GM19463 (cell line): ENCODE measurements around the gene TSG101.

Experiments used
- ATAC-seq: cut with Tn5 transposase; IDR thresholded peaks from one replicate; pipeline ENCODE4 v1.9.1; 2021; ENCODE audit warnings: mild to moderate bottlenecking, moderate library complexity; ENCODE audit not compliant: unreplicated experiment

The TSG101 gene, protein sequence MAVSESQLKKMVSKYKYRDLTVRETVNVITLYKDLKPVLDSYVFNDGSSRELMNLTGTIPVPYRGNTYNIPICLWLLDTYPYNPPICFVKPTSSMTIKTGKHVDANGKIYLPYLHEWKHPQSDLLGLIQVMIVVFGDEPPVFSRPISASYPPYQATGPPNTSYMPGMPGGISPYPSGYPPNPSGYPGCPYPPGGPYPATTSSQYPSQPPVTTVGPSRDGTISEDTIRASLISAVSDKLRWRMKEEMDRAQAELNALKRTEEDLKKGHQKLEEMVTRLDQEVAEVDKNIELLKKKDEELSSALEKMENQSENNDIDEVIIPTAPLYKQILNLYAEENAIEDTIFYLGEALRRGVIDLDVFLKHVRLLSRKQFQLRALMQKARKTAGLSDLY

DNA sequence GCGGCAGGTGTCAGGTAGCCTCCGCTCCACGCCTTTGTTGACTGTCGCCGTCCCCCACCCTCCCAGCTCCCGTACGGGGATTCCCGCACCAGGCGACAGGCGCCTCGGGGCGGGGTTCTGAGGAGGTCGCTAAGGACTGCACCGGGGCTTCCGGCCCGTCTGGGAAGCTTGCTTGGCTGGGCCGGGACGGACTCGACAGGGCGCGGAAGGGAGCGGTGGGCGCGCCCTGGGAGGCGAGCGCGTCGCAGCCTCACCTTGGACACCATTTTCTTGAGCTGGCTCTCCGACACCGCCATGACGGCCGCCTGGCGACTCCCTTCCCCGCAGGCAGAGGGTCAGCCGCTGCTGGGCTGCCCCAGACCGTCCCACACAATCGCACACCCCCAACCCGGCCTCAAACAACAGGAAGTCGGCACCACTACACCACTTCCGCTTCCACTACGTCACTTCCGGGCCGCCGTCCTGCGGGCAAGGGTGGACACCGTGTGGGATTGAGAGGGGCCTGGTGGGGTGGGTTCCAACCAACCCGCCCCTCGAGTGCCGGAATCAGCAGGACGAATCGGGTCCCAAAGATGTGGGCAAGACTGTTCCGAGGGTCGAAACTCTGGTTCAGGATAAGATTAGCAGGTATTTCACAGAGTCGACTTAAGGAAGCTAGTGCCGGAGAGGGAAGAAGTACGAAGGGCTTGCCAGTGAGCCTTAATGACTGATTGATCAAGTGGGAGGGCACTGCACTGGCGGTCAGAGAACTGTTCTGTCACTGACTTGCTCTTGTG lies at the start of gene TSG101:
Gene TSG101 (minus strand): TSS at position 422 of the 776 bp plus-strand sequence. CDS start 126 bp downstream, at position 296.
- ATAC-seq = peak; percentile 94

DNA sequence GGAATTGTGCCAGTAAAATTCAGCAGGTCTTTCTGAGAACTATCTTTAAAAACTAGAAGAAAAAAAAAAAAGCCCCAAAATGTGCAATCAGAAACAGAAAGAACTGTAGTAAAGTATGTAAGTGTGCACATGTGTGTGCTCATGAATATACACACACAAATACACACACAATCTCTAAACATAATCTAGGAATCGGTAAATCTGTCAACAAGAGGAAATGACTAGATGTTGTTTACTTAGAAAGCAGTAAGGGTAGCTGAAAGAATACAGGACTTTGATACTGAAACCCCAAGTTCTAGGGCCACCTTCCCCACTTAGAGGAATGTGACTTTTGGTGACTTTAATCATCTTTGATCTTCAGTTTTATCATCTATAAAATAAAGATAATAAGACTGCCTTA lies 48.6 kb upstream of the TSG101 start:
- no peak for ATAC-seq

- ATAC-seq = no peak
Measured at GRCh38 chr11:18567081-18567480, 40.3 kb upstream of the TSG101 start.

DNA sequence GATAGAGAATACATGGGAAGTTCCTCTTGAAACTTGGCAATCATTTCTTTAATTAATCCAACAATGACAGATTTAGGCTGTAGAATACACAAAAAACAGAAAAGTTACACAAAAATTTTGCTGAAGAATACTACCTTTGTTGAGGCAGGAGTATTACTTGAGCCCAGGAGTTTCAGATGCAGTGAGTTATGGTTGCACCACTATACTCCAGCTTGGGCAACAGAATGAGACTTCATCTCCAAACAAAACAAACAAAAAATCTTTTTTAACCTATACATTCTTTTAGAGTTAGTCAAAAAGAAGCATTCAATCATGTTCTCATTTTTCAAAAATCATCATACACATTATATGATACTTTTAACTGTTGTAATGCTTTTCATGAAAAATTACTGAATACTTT lies 39.7 kb upstream of the TSG101 start:
- ATAC-seq = no peak

DNA sequence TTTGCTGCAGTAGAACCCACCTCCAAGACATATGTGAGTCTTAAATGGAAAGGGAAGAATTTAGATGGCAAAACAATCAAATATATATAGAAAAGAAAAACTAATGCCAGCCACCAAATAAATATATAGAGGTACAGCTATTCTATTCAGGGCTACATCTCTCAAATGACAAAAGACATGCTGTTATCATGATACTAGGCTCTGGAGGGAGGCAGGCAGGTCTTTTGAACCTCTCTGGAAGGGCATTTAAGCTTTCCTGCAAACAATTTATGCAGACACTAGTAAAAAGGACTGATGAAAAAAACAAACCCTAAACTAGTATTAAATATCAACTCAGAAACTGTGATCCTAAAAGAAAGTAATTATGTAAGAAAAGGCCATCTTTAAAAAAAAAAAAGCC lies 37.4 kb upstream of the TSG101 start:
- ATAC-seq = no peak

- no peak for ATAC-seq
Measured at GRCh38 chr11:18563090-18563730, 36.5 kb upstream of the TSG101 start.

DNA sequence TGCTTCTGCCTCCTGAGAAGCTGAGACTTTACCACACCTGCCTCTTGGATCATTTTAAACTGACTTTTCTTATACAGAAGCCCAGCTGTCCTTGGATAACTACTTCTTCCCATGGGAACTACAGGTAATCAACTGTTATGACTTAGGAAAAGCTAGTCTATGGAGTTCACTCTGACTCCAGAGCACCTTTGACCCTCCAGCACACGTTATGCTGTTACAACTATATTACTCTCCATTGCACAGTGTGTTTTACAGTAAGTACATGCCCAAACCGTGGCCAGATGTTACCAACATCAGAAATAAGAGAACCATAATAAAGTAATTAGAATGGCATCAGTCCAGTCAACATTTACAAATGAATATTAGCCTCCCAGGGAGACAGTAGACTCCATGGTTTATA lies 21.3 kb upstream of the TSG101 start:
- no peak for ATAC-seq

GRCh38 chr11:18540207-18541009 lies 13.7 kb upstream of the TSG101 start:
- ATAC-seq = no peak

- no peak for ATAC-seq
Measured at GRCh38 chr11:18536209-18536608, 9.5 kb upstream of the TSG101 start.

GRCh38 chr11:18534245-18534644 lies 7.5 kb upstream of the TSG101 start:
- ATAC-seq = no peak

GRCh38 chr11:18533365-18533764 lies 6.6 kb upstream of the TSG101 start:
- ATAC-seq = no peak

GRCh38 chr11:18527512-18527911 lies 770 bp upstream of the TSG101 start:
- no peak for ATAC-seq

DNA sequence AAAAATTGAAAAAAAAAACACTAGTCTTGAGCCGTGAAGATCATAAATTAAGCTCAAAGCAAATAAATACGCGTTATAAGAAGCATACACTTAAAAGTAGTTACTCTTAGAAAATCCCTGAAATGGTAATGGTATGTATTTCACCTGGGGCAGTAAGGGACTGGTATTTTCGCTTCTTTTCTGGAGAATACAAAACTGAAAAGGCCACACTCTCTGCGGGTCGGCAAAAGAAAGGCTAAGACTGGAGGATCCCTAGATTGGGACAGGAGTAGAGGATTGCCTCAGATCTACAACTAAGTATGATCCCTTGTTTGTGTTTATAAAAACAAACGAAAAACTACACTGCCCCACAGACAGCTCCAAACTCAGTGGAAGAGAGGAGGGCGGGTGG lies 617 bp downstream of the TSG101 start:
- no peak for ATAC-seq

DNA sequence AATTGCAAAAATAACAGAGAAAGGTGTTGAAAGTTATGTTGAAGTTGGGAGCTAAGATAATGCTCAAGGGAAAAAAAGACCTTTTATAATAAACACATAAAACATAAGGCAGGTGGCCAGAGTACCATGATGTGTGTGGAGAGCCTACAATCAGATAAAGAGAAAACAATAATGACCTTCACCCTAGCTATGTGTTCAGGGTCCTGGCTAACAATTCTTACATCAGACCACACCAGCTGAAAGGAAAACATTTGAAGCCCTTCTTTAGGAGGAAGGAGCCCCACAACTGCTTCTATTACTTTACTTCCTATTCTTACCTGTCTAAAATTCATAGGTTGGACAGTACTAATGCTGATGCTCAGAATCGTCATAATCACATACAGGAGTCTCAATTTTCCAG lies 2.5 kb downstream of the TSG101 start:
- no peak for ATAC-seq

DNA sequence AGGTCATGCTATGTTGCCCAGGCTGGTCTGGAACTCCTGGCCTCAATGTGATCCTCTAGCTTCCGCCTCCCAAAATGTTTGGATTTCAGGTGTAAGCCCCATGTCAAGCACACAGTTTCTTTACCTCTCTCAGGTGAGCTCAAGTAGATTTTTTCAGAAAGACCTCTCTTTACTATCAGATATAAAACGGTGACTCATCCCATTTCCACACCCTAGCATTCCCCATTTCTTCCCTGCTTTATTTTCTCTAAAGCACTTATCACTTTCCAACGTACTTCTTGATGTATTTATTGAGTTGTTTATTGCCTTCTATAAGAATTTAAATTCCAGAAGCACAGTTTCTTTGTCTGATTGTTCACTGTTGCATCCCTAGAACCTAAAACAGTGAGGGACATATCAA lies 3.7 kb downstream of the TSG101 start:
- ATAC-seq = no peak

GRCh38 chr11:18522388-18522787 lies 4.4 kb downstream of the TSG101 start:
- ATAC-seq = no peak

GRCh38 chr11:18521122-18521521 lies 5.6 kb downstream of the TSG101 start:
- ATAC-seq = no peak

GRCh38 chr11:18502352-18502751 lies 24.4 kb downstream of the TSG101 start:
- no peak for ATAC-seq

GRCh38 chr11:18501629-18502028 lies 25.1 kb downstream of the TSG101 start:
- no peak for ATAC-seq

DNA sequence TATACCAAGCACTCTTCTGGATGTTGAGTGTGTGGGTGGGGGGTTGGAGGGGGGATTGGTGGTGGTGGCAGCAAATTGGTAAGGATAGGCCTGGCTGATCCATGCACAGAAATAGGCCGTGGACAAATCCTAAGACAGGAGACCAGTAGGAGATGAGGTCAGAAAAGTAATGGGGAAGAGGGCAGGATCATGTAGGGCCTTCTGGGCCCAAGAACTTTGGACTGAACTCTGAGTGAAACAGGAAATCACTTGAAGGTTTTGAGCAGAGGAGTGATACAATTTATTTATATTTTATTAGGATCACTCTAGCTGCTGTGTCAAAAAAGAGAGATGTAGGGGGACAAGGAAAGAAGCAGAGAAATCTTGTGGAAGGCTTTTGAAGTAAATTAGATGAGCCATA lies 28.7 kb downstream of the TSG101 start:
- ATAC-seq = no peak

DNA sequence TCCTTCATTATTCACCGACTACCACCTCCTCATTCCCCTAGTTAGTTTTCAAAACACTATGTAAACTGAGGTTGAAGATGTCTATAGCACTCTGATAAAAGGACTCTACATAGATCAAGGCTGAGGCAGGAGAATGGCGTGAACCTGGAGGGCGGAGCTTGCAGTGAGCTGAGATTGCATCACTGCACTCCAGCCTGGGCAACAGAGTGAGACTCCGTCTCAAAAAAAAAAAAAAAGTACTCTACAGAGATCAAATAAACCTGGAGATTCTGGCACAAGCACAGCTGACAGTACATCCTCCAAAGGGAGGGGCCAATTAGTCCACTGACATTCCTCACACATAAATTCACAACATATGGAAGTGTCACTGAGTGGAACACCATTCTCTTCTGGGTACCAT lies 31.0 kb downstream of the TSG101 start:
- ATAC-seq = no peak
